Smooth muscle cell (in vitro differentiated cells): ENCODE measurements around the gene SENP1. TPM values are rescaled to one million over a fixed set of nuclear protein-coding genes. Genes with fewer than 3 reads are reported as not detected.

ENCODE experiments used
- DNase-seq: peaks from one replicate; lab custom pipeline; 2025; ENCODE audit not compliant: unreplicated experiment; lab: John Stamatoyannopoulos, UW
- H2AFZ ChIP-seq: fragments of 200-600 bp; sonication (generic); 2 replicates; pipeline ENCODE4 v1.6.0; 2016; ENCODE audit warnings: antibody characterized with exemption, low read depth, mild to moderate bottlenecking
- H3F3A ChIP-seq: fragments of 200-600 bp; sonication (generic); 2 replicates; pipeline ENCODE4 v1.6.0; 2017; ENCODE audit warnings: antibody characterized with exemption, low read depth
- H3K27ac ChIP-seq: fragments of 200-600 bp; sonication (generic); 2 replicates; pipeline ENCODE4 v1.5.1; 2016; ENCODE audit warnings: low read depth, mild to moderate bottlenecking
- H3K27me3 ChIP-seq: fragments of 200-600 bp; sonication (generic); 2 replicates; pipeline ENCODE4 v1.6.1; 2016; ENCODE audit warnings: low read depth, mild to moderate bottlenecking
- H3K36me3 ChIP-seq: fragments of 200-600 bp; sonication (generic); 2 replicates; pipeline ENCODE4 v1.5.1; 2016; ENCODE audit warnings: low read depth
- H3K4me1 ChIP-seq: fragments of 200-600 bp; sonication (generic); 2 replicates; pipeline ENCODE4 v1.5.1; 2016; ENCODE audit warnings: low read depth
- H3K4me2 ChIP-seq: fragments of 200-600 bp; sonication (generic); 2 replicates; pipeline ENCODE4 v1.6.0; 2016; ENCODE audit warnings: mild to moderate bottlenecking
- H3K4me3 ChIP-seq: fragments of 200-600 bp; sonication (generic); 2 replicates; pipeline ENCODE4 v1.5.1; 2016; ENCODE audit warnings: mild to moderate bottlenecking
- H3K79me2 ChIP-seq: fragments of 200-600 bp; sonication (generic); 2 replicates; pipeline ENCODE4 v1.6.0; 2016; ENCODE audit warnings: low read depth, mild to moderate bottlenecking
- H3K9ac ChIP-seq: fragments of 200-600 bp; sonication (generic); 2 replicates; pipeline ENCODE4 v1.6.0; 2016; ENCODE audit warnings: low read depth
- H3K9me3 ChIP-seq: fragments of 200-600 bp; sonication (generic); replicated peaks from 2 replicates; pipeline ENCODE4 v1.5.1; 2016; ENCODE audit warnings: low read depth
- H4K20me1 ChIP-seq: fragments of 200-600 bp; sonication (generic); 2 replicates; pipeline ENCODE4 v1.6.0; 2016; ENCODE audit warnings: low read depth
- CTCF ChIP-seq: fragments of 200-600 bp; sonication (generic); IDR thresholded peaks from 2 replicates; pipeline ENCODE4 v1.5.1; 2017; ENCODE audit warnings: borderline replicate concordance, mild to moderate bottlenecking, antibody characterized with exemption; ENCODE audit not compliant: insufficient read depth, poor library complexity, severe bottlenecking
- WGBS: methylation state at CpG from one replicate; pipeline ENCODE4 v1.1.7; 2016; ENCODE audit warnings: low lambda C conversion rate; 5-methylcytosine and 5-hydroxymethylcytosine counted together
- polyA plus RNA-seq: library from polyadenylated mRNA; unstranded; fragments of >200 nt; fragmentation: Nextera tagmentation; extraction: Ambion mirVana; gene quantifications from 2 replicates; pipeline ENCODE4 v1.2.1, GENCODE V29; 2016
- total RNA-seq: library from RNA; depleted of rRNA; stranded (reverse); fragments of >200 nt; gene quantifications from 2 replicates; pipeline ENCODE4 v1.2.3, GENCODE V29; 2014

The SENP1 gene
- total and polyA plus RNA-seq, 2 experiments from 2014 or later: 6.7 to 25.8 TPM

DNA sequence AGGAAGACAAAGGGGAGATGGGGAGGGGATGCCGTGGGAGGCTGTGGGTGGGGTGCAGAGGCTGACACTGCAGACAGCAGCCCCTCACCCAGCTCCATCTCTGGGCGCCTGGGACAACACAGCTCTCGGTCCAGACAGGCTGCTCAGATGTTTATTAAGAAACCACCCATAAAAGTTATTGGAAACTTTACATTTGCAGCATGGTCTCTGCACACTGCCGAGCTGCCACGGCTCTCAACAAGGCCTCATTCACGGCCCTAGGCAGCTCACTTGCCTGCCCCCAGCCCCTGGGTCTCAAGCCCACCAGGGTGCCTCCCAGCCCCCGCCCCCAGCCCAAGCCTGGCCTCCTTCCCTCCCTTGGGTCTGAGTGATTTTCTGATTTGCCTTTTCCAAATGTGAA, 80.6 kb downstream of the SENP1 start:
- H3K9me3 ChIP-seq: no peaks in the 10 kb centered on the region
- 65% methylated on average over 7 of the region's 7 CpGs for WGBS
- H3K4me1 ChIP-seq: peaks cover 44% of the 10 kb centered on the region
- no peak for DNase-seq
- H3K27me3 ChIP-seq: peaks cover 20% of the 10 kb centered on the region
- no peak overlapping the region for H3K9ac ChIP-seq
- no peaks in the 10 kb centered on the region for H3K79me2 ChIP-seq
- H3K4me3 ChIP-seq: no peak overlapping the region
- H3F3A ChIP-seq: no peaks in the 10 kb centered on the region
- H2AFZ ChIP-seq: no peak overlapping the region
- no peaks in the 10 kb centered on the region for H4K20me1 ChIP-seq
- H3K4me2 ChIP-seq: no peak overlapping the region
- H3K36me3 ChIP-seq: no peaks in the 10 kb centered on the region
- H3K27ac ChIP-seq: no peak overlapping the region
- TF ChIP-seq CTCF: no peak

- no peak overlapping the region for H2AFZ ChIP-seq
- H3K4me1 ChIP-seq: peaks cover 41% of the 10 kb centered on the region
- no peak overlapping the region for H3K4me3 ChIP-seq
- DNase-seq: no peak
- no peaks in the 10 kb centered on the region for H3K79me2 ChIP-seq
- no peaks in the 10 kb centered on the region for H4K20me1 ChIP-seq
- H3F3A ChIP-seq: no peaks in the 10 kb centered on the region
- no peaks in the 10 kb centered on the region for H3K36me3 ChIP-seq
- WGBS: 75% methylated on average over 9 of the region's 9 CpGs
- H3K9me3 ChIP-seq: no peaks in the 10 kb centered on the region
- H3K27me3 ChIP-seq: peaks cover 26% of the 10 kb centered on the region
- no peak overlapping the region for H3K4me2 ChIP-seq
- TF ChIP-seq CTCF: no peak
- no peak overlapping the region for H3K9ac ChIP-seq
- no peak overlapping the region for H3K27ac ChIP-seq
Measured at GRCh38 chr12:48024735-48025134, 81.1 kb downstream of the SENP1 start.

GRCh38 chr12:48023386-48023785, 82.5 kb downstream of the SENP1 start:
- peaks cover 39% of the 10 kb centered on the region for H3K27me3 ChIP-seq
- no peaks in the 10 kb centered on the region for H3K79me2 ChIP-seq
- H3K9ac ChIP-seq: no peak overlapping the region
- peaks cover 39% of the 10 kb centered on the region for H3K4me1 ChIP-seq
- H3K4me2 ChIP-seq: no peak overlapping the region
- no peaks in the 10 kb centered on the region for H3K9me3 ChIP-seq
- H4K20me1 ChIP-seq: no peaks in the 10 kb centered on the region
- TF ChIP-seq CTCF: no peak
- WGBS: 59% methylated on average over 5 of the region's 5 CpGs
- H3K36me3 ChIP-seq: no peaks in the 10 kb centered on the region
- H2AFZ ChIP-seq: no peak overlapping the region
- H3K4me3 ChIP-seq: no peak overlapping the region
- no peak for DNase-seq
- H3K27ac ChIP-seq: no peak overlapping the region
- no peaks in the 10 kb centered on the region for H3F3A ChIP-seq

DNA sequence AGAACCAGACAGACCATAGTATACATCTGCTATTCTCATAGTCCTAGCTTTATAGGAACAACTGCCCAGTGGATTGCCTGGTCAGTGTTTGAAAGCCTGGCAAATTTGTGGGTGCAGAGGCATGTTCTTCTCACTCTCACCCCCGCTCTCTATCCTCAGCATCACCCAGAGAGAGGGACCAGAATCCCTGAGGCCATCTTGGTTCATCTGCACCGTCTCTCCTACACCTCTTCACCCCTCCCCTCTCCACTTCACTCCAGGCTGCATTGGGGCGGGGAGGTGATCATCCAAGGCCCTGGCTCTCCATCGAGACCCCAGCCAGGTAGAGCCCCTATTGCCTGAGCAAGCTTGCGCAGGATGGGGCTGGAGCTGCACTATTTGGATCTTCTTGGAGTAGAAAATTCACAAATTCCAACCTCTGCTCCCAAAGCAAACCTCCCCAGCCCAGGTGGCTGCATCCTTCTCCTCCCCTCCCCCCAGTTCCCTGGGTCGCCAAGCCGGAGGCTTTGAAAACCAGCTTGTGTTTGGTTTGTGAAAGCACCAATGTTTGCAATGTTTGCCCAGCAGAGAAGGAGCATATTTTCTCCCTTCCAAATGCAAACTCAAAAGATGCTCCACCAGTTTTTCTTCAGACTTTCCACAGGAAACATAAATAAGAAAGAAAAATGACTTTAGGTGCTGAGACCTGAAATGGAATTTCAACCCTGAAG, 83.0 kb downstream of the SENP1 start:
- H3K9ac ChIP-seq: no peak overlapping the region
- 38% methylated on average over 7 of the region's 7 CpGs for WGBS
- H3K27ac ChIP-seq: no peak overlapping the region
- no peaks in the 10 kb centered on the region for H3F3A ChIP-seq
- no peaks in the 10 kb centered on the region for H4K20me1 ChIP-seq
- H2AFZ ChIP-seq: no peak overlapping the region
- DNase-seq: no peak
- no peaks in the 10 kb centered on the region for H3K9me3 ChIP-seq
- no peak overlapping the region for H3K4me3 ChIP-seq
- no peak overlapping the region for H3K4me2 ChIP-seq
- no peaks in the 10 kb centered on the region for H3K36me3 ChIP-seq
- H3K79me2 ChIP-seq: no peaks in the 10 kb centered on the region
- TF ChIP-seq CTCF: no peak
- H3K4me1 ChIP-seq: peaks cover 39% of the 10 kb centered on the region
- H3K27me3 ChIP-seq: peaks cover 45% of the 10 kb centered on the region
